ENCODE measurements around the gene SPPL3.
"Not testable (repeated sequence)": the region's sequence is repeated elsewhere in the genome, so short reads cannot be mapped to it uniquely, and the experiment has no call there.

Gene SPPL3

DNA sequence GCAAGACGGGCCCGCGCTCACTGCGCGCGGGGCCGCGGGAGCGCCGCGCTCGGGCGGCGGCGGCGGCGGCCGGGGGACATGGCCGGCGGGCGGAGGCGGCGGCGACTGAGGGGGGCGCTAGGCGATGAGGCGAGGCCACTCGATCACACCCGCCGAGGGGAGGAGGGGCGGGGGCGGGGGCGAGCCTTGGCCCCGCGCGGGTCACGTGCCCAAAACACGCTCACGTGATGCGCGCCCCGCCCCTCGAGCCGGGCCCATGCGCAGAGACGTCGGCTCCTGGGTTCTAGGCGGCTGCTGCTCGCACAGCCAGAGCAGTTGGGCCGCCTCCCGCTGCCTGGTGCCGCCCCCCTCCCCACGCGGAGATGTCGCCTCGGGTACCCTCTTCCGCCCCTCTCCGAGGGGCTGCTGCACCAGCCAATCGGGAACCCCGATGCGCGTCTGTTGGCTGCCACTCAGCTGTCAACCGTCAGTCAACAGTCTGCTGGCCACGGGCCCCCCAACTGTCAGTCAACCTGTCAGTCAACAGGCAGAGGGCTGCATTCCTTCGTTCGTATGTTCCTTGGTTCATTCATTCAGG lies at the start of gene SPPL3:
SPPL3 (minus strand) TSS at position 162 of the 577 bp plus-strand sequence. CDS start 491 bp downstream, outside the sequence.
- DNase-seq = peak; percentile 90

DNA sequence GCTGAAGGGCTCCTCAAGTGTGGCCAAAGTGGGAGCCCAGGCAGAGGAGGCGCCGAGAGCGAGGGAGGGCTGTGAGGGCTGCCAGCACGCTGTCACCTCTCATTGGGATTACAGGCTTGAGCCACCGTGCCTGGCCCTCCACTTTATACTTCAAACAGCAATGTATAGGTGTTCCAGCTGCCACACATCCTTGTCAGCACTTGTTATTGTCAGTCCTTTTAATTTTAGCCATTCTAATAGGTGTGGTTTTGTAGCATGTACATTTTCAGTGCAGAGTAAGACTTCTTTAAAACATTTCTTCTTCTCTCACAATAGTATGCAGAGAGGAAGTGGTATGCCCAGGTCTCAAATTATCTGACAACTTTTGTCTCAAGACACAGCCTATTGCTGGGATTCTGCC lies 46.6 kb upstream of the SPPL3 start:
- DNase-seq = no peak

GRCh38 chr12:120950260-120950799 lies 46.2 kb upstream of the SPPL3 start:
- DNase-seq = not testable (repeated sequence)

DNA sequence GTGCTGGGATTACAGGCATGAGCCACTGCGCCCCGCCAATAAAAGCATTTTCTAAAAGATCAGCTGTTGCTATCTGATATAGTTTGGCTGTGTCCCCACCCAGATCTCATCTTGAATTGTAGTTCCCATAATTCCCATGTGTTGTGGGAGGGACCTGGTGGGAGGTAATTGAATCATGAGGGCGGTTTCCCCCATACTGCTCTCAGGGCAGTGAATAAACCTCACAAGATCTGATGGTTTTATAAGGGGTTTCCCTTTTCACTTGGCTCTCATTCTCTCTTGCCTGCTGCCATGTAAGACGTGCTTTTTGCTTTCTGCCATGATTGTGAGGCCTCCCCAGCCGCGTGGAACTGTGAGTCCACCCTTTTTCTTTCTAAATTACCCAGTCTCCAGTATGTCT lies 41.4 kb upstream of the SPPL3 start:
- DNase-seq = not testable (repeated sequence)

DNA sequence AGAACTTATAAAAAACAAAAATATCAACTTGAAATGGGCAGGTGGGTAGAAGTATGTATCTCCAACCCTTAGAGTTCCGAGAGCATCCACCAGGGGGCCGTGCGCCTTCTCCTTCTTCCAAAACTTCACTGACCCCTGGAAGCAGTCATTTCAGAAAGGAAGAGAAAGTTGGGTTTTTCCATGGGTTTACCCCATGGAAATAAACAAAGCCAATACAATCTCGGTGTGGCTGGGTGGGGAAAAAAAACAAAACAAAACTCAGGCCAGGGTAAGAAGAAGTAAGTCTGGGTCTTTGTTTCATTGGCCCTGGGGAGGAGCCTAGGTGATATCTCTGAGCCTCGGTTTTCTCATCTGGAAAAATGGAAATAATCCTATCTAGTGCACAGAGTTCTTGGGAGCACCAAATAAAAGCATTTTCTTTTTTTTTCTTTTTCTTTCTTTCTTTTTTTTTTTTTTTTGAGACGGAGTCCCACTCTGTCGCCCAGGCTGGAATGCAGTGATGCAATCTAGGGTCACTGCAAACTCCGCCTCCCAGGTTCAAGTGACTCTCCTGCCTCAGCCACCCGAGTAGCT lies 40.6 kb upstream of the SPPL3 start:
- no peak for DNase-seq

DNA sequence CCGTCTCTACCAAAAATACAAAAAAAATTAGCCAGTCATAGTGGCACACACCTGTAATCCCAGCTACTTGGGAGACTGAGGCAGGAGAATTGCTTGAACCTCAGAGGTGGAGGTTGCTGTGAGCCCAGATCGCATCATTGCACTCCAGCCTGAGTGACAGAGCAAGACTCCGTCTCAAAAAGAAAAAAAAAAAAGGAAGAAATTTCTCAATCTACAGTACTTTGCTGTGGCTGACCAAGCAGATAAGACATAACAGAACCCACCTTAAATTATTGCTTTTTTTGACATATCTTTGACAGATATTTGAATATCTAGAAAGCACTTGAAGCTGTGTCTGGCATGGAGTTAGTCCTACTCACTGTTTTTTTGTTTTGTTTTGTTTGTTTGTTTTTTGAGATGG lies 39.3 kb upstream of the SPPL3 start:
- no peak for DNase-seq

- no peak for DNase-seq
Observed at GRCh38 chr12:120941846-120942405, 37.8 kb upstream of the SPPL3 start.

- DNase-seq = no peak
Observed at GRCh38 chr12:120941412-120941811, 37.3 kb upstream of the SPPL3 start.

DNA sequence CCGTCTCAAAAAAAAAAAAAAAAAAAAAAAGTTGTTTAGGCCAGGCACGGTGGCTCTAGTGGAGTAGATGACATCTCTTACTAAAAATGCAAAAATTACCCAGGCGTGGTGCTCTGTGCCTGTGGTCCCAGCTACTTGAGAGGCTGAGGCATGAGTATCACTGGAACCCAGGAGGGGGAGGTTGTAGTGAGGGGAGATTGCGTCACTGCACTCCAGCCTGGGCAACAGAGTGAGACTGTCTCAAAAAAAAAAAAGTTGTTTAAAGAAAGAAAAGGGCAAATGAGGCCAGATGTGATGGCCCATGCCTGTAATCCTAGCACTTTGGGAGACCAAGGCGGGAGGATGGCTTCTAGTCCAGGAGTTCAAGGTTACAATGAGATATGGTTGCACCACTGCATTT lies 36.6 kb upstream of the SPPL3 start:
- DNase-seq = no peak

DNA sequence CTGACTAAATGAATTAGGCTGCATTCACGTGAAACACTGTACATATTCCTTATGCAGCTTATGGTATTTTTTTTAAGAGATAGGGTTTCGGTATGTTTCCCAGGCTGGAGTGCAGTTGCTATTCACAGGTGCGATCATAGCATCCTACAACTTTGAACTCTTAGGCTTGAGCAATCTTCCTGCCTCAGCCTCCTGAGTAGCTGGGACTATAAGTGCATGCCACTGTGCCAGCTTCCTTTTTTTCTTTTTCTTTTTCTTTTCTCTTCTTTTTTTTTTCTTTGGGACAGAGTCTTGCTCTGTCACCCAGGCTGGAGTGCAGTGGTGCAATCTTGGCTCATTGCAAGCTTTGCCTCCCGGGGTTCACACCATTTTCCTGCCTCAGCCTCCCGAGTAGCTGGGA lies 35.8 kb upstream of the SPPL3 start:
- no peak for DNase-seq

DNA sequence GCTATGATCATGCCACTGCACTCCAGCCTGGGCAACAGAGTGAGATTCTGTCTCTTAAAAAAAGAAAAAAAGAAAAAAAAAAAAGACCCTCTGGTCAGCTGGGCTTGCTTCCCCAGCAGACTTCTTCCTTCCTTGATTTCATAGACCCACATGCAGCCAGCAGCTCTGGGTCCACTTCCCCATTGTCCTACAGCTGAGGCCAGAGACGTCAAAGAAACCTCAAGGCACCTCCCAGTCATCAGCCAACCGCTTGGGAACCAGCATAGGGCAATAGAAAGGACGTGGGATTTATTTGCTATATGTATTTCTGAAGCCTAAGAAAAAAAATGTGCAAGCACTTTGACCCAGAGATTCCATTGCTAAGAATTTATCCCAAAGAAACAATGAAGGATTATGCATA lies 35.4 kb upstream of the SPPL3 start:
- DNase-seq = no peak

DNA sequence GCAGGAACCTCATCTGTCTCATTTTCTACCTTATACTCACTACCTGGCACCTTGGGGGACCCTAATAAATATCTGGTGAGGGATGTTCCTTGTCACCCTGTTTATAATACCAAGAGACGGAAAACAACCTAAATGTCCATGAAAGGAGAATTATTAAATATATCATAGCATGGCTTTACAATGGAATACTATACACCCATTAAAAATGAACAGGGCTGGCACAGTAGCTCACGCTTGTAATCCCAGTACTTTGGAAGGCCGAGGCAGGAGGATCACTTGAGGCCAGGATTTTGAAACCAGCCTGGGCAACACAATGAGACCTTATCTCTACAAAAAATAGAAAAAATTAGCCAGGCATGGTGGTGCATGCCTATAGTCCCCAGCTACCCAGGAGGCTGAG lies 34.3 kb upstream of the SPPL3 start:
- no peak for DNase-seq

DNA sequence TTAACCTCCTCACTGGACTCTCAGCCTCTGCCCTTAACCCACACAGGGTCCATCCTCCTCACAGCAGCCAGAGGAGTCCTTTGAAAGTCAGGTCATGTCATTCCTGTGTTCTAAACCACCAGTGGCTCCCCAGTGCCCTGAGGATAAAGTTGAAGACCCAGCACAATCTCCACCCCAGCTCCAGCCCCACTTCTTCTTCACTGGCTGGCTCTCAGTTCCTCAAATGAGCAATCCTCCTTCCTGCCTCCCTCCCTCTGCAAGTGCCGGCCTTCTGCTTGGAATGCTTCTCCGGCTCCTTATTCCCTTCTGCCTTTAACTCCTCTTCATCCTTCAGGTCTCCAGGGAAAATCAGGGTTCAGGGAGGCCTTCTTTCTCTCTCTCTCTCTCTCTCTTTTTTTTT lies 32.0 kb upstream of the SPPL3 start:
- no peak for DNase-seq

- no peak for DNase-seq
Observed at GRCh38 chr12:120933786-120934185, 29.6 kb upstream of the SPPL3 start.

GRCh38 chr12:120932956-120933526 lies 28.9 kb upstream of the SPPL3 start:
- no peak for DNase-seq

- no peak for DNase-seq
Observed at GRCh38 chr12:120932058-120932457, 27.9 kb upstream of the SPPL3 start.

DNA sequence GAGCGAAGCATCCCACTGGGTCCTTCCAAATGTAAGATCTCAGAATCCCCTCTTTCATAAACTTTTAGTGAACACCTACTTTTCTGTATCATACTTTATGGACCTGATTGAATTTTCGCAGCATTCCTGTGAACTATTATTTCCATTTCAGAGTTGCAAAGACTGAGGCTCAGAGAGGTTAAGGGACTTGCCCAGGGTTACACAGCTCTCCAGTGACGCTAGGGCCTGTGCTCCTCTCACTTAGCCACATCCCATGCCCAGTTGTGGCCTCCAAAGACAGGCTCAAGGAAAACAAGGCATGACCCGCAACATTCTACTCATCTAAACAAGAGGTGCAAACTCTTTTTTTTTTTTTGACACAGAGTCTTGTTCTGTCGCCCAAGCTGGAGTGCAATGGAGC lies 25.9 kb upstream of the SPPL3 start:
- DNase-seq = no peak

- no peak for DNase-seq
Observed at GRCh38 chr12:120928864-120929652, 24.9 kb upstream of the SPPL3 start.

- no peak for DNase-seq
Observed at GRCh38 chr12:120925740-120926563, 21.8 kb upstream of the SPPL3 start.

GRCh38 chr12:120922279-120922678 lies 18.1 kb upstream of the SPPL3 start:
- no peak for DNase-seq

DNA sequence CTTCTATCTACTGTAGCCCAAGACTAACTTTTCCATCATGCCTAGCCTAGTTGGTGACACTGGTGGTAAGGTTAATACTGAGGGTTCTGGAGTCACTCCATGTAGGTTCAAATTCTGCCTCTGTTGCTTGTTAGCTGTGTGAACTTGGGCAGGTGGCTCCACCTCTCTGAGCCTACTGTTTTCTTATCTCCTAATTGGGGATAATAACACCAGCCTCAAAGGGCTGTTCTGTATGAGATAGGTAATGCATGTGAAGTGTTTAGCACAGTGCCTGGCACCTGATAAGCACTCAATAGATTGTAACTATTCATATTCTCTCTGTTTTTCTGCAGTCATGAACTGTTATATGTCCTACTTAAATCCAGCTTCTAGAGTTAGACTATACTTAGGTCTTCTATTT lies 17.5 kb upstream of the SPPL3 start:
- DNase-seq = no peak

DNA sequence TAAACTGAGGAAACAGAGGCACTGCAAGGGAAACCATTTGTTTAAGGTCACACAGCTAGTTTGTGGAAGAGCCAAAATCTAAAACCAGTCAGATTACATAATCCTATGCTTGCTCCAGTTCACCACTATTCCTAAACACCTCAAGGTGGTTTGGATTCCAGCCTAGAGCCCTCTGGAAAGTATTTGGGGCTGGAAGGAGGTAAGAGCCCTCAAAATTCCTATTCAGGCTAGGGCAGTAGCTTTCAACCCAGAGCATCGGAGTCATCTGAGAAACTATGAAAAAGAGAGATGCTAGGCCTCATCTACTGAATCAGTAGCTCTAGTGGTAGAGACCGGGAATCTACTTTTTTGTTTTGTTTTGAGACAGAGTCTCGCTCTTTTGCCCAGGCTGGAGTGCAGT lies 16.0 kb upstream of the SPPL3 start:
- DNase-seq = no peak

DNA sequence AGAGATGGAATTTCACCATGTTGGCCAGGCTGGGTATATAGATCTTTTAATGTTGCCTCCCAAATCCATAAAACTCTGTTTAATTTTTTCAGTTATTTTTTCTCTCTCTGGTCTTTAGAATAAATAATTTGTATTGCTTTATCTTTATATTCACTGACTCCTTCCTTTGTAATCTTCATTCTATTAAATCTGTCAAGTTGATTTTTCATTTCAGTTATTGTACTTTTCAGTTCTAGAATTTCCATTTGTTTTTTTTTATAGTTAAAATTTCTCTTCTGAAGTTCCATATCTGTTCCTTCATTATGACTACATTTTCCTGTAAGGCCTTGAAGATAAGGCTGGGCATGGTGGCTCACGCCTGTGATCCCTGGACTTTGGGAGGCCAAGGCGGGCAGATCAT lies 13.6 kb upstream of the SPPL3 start:
- DNase-seq = no peak
